Measurements from ENCODE around the gene DPP3. TPM values are rescaled to one million over a fixed set of nuclear protein-coding genes. Genes with fewer than 3 reads are reported as not detected.
"Not testable (repeated sequence)": the region's sequence is repeated elsewhere in the genome, so short reads cannot be mapped to it uniquely, and the experiment has no call there.

DPP3 gene
- total and polyA plus RNA-seq, 8 donors = 14.0 to 320 (median 28.2) TPM

- H3K4me1 ChIP-seq = no peaks in the 10 kb centered on the region
- no peak for DNase-seq
- no peaks in the 10 kb centered on the region for H3K27me3 ChIP-seq
- no peak overlapping the region for H3K27ac ChIP-seq
- peaks cover 0 to 97% (median 91%) of the 10 kb centered on the region in 4 donors for H3K36me3 ChIP-seq
- WGBS, 5 donors = 93 to 99% (median 94%) methylated on average over 10 to 11 of the region's 11 CpGs
- no peak overlapping the region for H3K4me3 ChIP-seq
- intact Hi-C loops (cut with DNase I; ENCODE audit: low total_unique reads) = no loop called here
- no peaks in the 10 kb centered on the region for H3K9me3 ChIP-seq
- TF ChIP-seq EP300 (IDR thresholded peaks at IDR 0.05) (no peak), POLR2AphosphoS5 (IDR thresholded peaks at IDR 0.05) (no peak), POLR2A (IDR thresholded peaks at IDR 0.05) (no peak)
These were observed 51.6 kb downstream of the DPP3 start for GRCh38 chr11:66531841-66532240.

GRCh38 chr11:66532784-66533183 is 52.5 kb downstream of the DPP3 start:
- 74 to 87% (median 80%) methylated on average over 6 of the region's 6 CpGs for WGBS, 5 donors
- TF ChIP-seq POLR2A (IDR thresholded peaks at IDR 0.05) (no peak), POLR2AphosphoS5 (IDR thresholded peaks at IDR 0.05) (no peak), CTCF (IDR thresholded peaks at IDR 0.05) (no peak), EP300 (IDR thresholded peaks at IDR 0.05) (no peak)
- DNase-seq = no peak
- H3K27ac ChIP-seq = no peak overlapping the region
- no peaks in the 10 kb centered on the region for H3K27me3 ChIP-seq
- intact Hi-C loops (cut with DNase I; ENCODE audit: low total_unique reads) = no loop called here
- no peak overlapping the region for H3K4me3 ChIP-seq
- H3K9me3 ChIP-seq = no peaks in the 10 kb centered on the region
- H3K36me3 ChIP-seq = peaks cover 5 to 93% (median 92%) of the 10 kb centered on the region in 4 donors
- no peaks in the 10 kb centered on the region for H3K4me1 ChIP-seq

- 76 to 89% (median 87%) methylated on average over 6 to 16 of the region's 16 CpGs for WGBS, 5 donors
- Histone ChIP-seq H3K4me3 (no peak overlapping the region), H3K27me3 (no peaks in the 10 kb centered on the region), H3K36me3 (peaks cover 16 to 90% (median 84%) of the 10 kb centered on the region in 4 donors), H3K27ac (no peak overlapping the region), H3K9me3 (no peaks in the 10 kb centered on the region), H3K4me1 (peaks cover 0 to 22% (median 10%) of the 10 kb centered on the region in 4 donors)
- TF ChIP-seq POLR2AphosphoS5 (IDR thresholded peaks at IDR 0.05) (no peak), EP300 (IDR thresholded peaks at IDR 0.05) (no peak), POLR2A (IDR thresholded peaks at IDR 0.05) (no peak), CTCF (IDR thresholded peaks at IDR 0.05) (no peak)
- intact Hi-C loops (cut with DNase I; ENCODE audit: low total_unique reads) = no loop called here
- DNase-seq = no peak
These were observed 59.1 kb downstream of the DPP3 start for GRCh38 chr11:66539170-66539869.

GRCh38 chr11:66539870-66540213 is 59.6 kb downstream of the DPP3 start:
- no peak for DNase-seq
- no peaks in the 10 kb centered on the region for H3K9me3 ChIP-seq
- TF ChIP-seq POLR2AphosphoS5 (IDR thresholded peaks at IDR 0.05) = no peak
- TF ChIP-seq POLR2A (IDR thresholded peaks at IDR 0.05) = no peak
- no peak for TF ChIP-seq EP300 (IDR thresholded peaks at IDR 0.05)
- no peak for TF ChIP-seq CTCF (IDR thresholded peaks at IDR 0.05)
- no peaks in the 10 kb centered on the region for H3K27me3 ChIP-seq
- peaks cover 1 to 27% (median 15%) of the 10 kb centered on the region in 4 donors for H3K4me1 ChIP-seq
- 88 to 100% (median 92%) methylated on average over 2 to 10 of the region's 10 CpGs for WGBS, 5 donors
- no peak overlapping the region for H3K4me3 ChIP-seq
- intact Hi-C loops (cut with DNase I; ENCODE audit: low total_unique reads) = no loop called here
- H3K36me3 ChIP-seq = peaks cover 16 to 85% (median 80%) of the 10 kb centered on the region in 4 donors
- no peak overlapping the region for H3K27ac ChIP-seq

GRCh38 chr11:66540598-66540997 is 60.4 kb downstream of the DPP3 start:
- DNase-seq; H3K9me3 ChIP-seq; H3K4me3 ChIP-seq; H3K27me3 ChIP-seq; intact Hi-C loops (cut with DNase I; ENCODE audit: low total_unique reads); H3K27ac ChIP-seq: not testable (repeated sequence)
- Histone ChIP-seq H3K4me1 (peaks cover 8 to 35% (median 23%) of the 10 kb centered on the region in 4 donors), H3K36me3 (peaks cover 16 to 77% (median 73%) of the 10 kb centered on the region in 4 donors)
- WGBS, 5 donors = 79 to 95% (median 88%) methylated on average over 6 to 8 of the region's 8 CpGs
